ENCODE results near the gene MAGEB5. TPM values are rescaled to one million over a fixed set of nuclear protein-coding genes. Genes with fewer than 3 reads are reported as not detected.

Gene MAGEB5, protein sequence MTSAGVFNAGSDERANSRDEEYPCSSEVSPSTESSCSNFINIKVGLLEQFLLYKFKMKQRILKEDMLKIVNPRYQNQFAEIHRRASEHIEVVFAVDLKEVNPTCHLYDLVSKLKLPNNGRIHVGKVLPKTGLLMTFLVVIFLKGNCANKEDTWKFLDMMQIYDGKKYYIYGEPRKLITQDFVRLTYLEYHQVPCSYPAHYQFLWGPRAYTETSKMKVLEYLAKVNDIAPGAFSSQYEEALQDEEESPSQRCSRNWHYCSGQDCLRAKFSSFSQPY
- total RNA-seq (not detected in 2 replicates), polyA plus RNA-seq (not detected in 2 replicates), polyA minus RNA-seq (not detected in 2 replicates)
- total RNA-seq (2013), result not detected

DNA sequence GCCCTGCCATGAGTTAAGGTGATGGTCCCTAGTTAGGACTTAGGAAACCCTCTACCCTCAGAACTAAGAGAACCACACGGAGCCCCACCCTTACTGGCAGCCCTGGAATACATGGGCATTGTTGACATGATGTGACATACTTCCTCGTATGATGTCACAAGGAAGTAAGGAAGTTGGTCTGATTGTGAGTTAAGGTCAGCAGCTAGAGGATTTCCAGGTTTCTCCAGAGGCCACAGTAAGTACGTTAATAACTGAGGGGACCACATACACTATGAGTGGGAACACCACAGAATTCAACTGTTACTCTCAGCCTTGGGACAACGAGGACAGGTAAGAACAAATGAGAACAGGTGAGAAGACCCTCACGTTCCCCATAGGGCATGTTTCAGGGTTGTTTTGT, at the start of gene MAGEB5:
TSS of gene MAGEB5 (plus strand) at position 301 of the 400 bp plus-strand sequence. CDS start 1,133 bp downstream, outside the sequence.
- no peak within 1 kb of the TSS for H2AFZ ChIP-seq (ENCODE audit: insufficient read depth, low read depth, low read length, poor library complexity, severe bottlenecking)

More for the DNA sequence above, at the start of gene MAGEB5:
- Histone ChIP-seq H3K36me3 (replicated peaks in 1 of 2; ENCODE audit: control extremely low read depth in 1 of 2, control insufficient read depth in 1 of 2, extremely low read depth in 1 of 2, insufficient read depth in 2 of 2, low read length in 1 of 2) (no peaks in the 10 kb centered on the region), H4K20me1 (ENCODE audit: control insufficient read depth, insufficient read depth, low read length, poor library complexity, severe bottlenecking) (no peaks in the 10 kb centered on the region), H3K79me2 (ENCODE audit: control insufficient read depth, insufficient read depth, low read length) (no peaks in the 10 kb centered on the region), H3K27me3 (replicated peaks in 1 of 4; ENCODE audit: control extremely low read depth in 1 of 4, control insufficient read depth in 3 of 4, insufficient read depth in 4 of 4, low read length in 3 of 4) (no peaks in the 10 kb centered on the region), H3K9ac (ENCODE audit: low read length) (no peak within 1 kb of the TSS), H3K27ac (ENCODE audit: low read length in 2 of 2) (no peak within 1 kb of the TSS), H3K4me2 (replicated peaks; ENCODE audit: low read depth, low read length, poor library complexity, severe bottlenecking) (no peak within 1 kb of the TSS), H3K4me1 (ENCODE audit: control insufficient read depth in 2 of 2, insufficient read depth in 2 of 2, low read length in 2 of 2) (no peaks in the 10 kb centered on the region), H3K4me3 (ENCODE audit: control extremely low read depth in 1 of 5, extremely low read depth in 1 of 5, insufficient read depth in 1 of 5, low read depth in 2 of 5, low read length in 4 of 5) (no peak within 1 kb of the TSS), H3K9me3 (ENCODE audit: control extremely low read depth in 1 of 3, control insufficient read depth in 2 of 3, insufficient read depth in 1 of 3, low read length in 2 of 3) (peaks cover 0 to 4% (median 0%) of the 10 kb centered on the region in 3 donors)
- no peak for ATAC-seq (ENCODE audit: low read depth)
- DNase-seq, result no peak
- Mint-ChIP-seq H3K9me3 (ENCODE audit: insufficient read depth) (peaks cover 4% of the 10 kb centered on the region), H3K27me3 (no peaks in the 10 kb centered on the region), H3K4me1 (no peaks in the 10 kb centered on the region), H3K27ac (no peak within 1 kb of the TSS), H3K4me3 (no peak within 1 kb of the TSS)
- ChIA-PET POLR2A (no interaction called here), CTCF (no interaction called here)
- TF ChIP-seq EZH2 (IDR thresholded peaks at IDR 0.05; ENCODE audit: borderline replicate concordance, insufficient read depth, low read depth, low read length, poor library complexity, severe bottlenecking) (no peak), CTCF (IDR thresholded peaks at IDR 0.05) (no peak)
- intact Hi-C loops (cut with micrococcal nuclease), result no loop called here
- no CpG with 5 or more reads among the region's 5 CpGs for WGBS (ENCODE audit: insufficient coverage)
